ENCODE measurements around the gene PDE6A. TPM values are rescaled to one million over a fixed set of nuclear protein-coding genes. Genes with fewer than 3 reads are reported as not detected.

PDE6A gene
- under 0.01 TPM in 1 of 2 replicates, not detected in the other for total RNA-seq

DNA sequence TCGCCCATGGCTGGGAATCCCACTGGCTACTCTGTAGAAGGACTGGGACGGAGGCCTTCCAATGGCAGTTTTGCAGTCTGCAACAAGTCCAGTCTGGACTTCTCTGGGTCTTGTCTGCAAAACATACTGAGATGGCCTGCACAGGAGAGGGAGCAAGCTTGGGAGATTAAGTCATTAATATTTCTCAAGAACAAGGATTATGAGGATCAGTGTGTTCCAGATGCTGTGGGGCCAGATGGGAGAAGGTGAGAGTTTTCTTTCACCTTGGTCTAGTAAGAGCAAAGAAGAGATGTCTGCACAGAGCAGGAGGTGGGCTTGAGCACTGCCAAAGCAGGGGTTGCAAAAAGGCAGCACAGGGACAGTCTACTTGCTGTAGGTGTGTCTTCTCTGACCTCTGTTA is at the start of gene PDE6A:
TSS of gene PDE6A (minus strand) at position 128 of the 400 bp plus-strand sequence. CDS start at position 8, 120 bp downstream.

DNA sequence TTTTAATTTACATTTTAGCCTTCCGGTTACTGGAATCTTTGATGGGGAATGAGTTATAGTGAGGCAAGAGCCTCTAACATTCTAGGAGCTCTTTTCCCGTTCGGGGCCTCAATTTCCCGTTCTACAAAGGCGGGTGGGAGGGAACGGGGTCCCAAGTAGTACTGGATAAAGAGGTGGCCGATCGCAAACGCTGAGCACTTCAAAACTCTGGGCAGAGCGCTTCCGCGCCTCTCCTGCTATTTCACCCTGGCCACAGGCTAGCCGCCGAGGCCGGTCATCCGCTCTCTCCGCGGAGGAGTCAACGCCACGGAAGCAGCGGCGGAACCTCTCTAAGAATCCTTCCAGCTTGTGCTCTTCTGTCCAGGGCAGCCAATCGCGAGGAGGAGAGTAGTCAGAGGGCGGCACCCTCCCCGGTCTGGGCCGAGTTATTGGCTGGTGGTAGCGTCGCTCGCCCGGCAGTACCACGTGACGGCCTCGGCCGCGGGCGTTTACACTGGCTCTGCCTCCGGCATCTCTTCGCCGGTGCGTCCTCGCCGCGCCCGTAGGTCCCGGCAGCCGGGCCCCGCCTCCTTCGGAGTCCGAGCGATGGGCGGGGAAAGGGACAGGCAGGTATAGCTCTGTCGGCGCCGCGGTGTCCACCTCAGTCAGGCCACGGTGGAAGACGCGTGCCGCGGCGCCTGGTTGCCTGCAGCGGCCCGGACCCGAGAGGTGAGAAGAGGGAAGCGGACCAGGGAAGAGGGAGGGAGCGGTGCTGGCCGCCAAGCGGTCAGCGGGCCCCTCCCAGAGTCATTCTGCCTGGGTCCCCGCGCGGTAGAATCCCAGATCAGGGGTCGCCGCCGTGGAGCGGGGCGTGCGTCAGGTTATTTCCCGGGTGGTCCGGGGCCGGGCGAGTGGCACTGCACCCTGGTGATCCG is 15.9 kb upstream of the PDE6A start, which contains the start of gene SLC26A2:
TSS of gene SLC26A2 (plus strand) at position 487 of the 914 bp plus-strand sequence. CDS start 16,895 bp downstream, outside the sequence.

Other genes with a start within 250 kb of the PDE6A start
- 1.2 and 3.4 TPM in 2 replicates for gene PPARGC1B, start 214.5 kb downstream of the PDE6A start, total RNA-seq
- 4.0 and 22.2 TPM in 2 replicates for gene SLC26A2, start 16.0 kb upstream of the PDE6A start, total RNA-seq
- gene TIGD6, start 55.9 kb upstream of the PDE6A start, total RNA-seq = 3.9 and 5.8 TPM in 2 replicates
- gene HMGXB3, start 55.9 kb upstream of the PDE6A start, total RNA-seq = 33.5 and 36.9 TPM in 2 replicates
- under 0.01 TPM in 1 of 2 replicates, not detected in the other for gene CSF1R, start 141.8 kb upstream of the PDE6A start, total RNA-seq
- under 0.01 and 0.24 TPM in 2 replicates for gene PDGFRB, start 211.1 kb upstream of the PDE6A start, total RNA-seq
- gene CDX1, start 222.0 kb upstream of the PDE6A start, total RNA-seq = under 0.01 TPM in 1 of 2 replicates, not detected in the other
- under 0.01 TPM in 1 of 2 replicates, not detected in the other for gene SLC6A7, start 245.3 kb upstream of the PDE6A start, total RNA-seq